HL-60/S4 treated with retinoic acid at 250 ng/mL for 4 days and 3 days (cell line): Measurements from ENCODE around the gene TSPEAR.
"Not testable (repeated sequence)": the region's sequence is repeated elsewhere in the genome, so short reads cannot be mapped to it uniquely, and the experiment has no call there.

Experiments used
- in situ Hi-C: fragments of 300-500 bp; cut with MboI; formaldehyde crosslinking; loops from 2 replicates; pipeline ENCODE4 v1.7.0; 2022; ENCODE audit warnings: low sequenced_read_pairs

The TSPEAR gene

GRCh38 chr21:44593598-44594405 is 117.6 kb downstream of the TSPEAR start:
- in situ Hi-C loops, result no loop called here

- in situ Hi-C loops, result no loop called here
Measured at GRCh38 chr21:44592446-44593311, 118.7 kb downstream of the TSPEAR start, which contains the start of gene KRTAP10-6. KRTAP10-6 (minus strand) TSS chr21:44592505; CDS start chr21:44592484, 21 bp downstream.

- in situ Hi-C loops, result not testable (repeated sequence)
Measured at GRCh38 chr21:44591801-44592130, 119.6 kb downstream of the TSPEAR start.

GRCh38 chr21:44590897-44591800 is 120.2 kb downstream of the TSPEAR start:
- in situ Hi-C loops, result not testable (repeated sequence)

- in situ Hi-C loops, result no loop called here
Measured at GRCh38 chr21:44590311-44590721, 121.1 kb downstream of the TSPEAR start.

DNA sequence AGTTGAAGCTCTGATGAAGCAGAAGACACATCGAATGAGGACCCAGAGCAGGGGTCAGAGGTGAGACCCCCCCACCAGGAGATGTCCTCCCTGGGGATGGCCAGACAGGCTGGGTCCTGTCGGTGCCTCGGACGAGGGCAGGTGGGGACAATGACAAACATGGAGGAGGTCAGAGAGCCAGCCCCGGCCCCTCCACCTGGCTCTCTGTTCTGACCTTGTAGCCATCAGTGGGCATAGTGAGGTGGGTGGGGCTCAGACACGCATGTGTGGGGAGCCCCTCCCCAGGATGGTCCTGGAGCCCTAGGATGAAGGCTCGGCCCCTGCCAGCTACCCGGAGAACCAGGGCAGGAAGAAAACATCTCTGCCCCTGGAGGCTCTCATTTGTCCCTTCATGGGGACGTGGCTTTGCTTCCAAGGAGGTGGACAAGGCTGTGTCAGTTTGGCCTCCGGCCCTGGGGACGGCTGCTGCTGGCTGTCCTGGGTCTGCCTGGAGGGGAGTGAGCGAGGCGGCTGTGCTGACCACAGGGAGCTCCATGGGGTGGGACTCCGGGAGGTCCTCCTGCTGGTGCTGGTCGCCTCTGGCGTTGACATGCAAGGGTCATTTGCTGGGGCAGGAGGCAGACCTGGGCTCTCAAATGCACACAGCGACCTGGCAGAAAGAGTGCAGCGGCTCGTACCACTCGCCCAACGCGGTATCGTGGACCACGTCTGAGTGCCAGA is 121.6 kb downstream of the TSPEAR start:
- in situ Hi-C loops, result no loop called here

GRCh38 chr21:44589094-44589493 is 122.3 kb downstream of the TSPEAR start:
- in situ Hi-C loops, result no loop called here

GRCh38 chr21:44585892-44586291 is 125.5 kb downstream of the TSPEAR start:
- in situ Hi-C loops, result no loop called here

DNA sequence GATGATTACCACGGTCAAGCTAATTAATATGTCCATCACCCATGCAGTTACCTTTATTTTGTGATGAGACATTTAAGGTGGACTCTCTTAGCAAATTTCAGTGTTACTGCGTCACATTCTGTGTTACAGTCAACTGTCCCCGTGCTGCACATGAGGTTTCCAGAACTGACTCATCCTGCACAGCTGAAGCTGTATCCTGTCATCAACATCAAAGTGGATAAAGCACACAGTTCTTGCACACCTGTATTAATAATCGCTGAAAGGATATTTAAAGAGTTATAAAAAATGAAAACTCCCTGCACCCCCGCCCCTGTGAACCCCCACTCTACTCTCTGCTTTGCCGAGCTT is 127.6 kb downstream of the TSPEAR start:
- in situ Hi-C loops, result no loop called here

GRCh38 chr21:44583089-44583799 is 128.1 kb downstream of the TSPEAR start:
- in situ Hi-C loops, result no loop called here

DNA sequence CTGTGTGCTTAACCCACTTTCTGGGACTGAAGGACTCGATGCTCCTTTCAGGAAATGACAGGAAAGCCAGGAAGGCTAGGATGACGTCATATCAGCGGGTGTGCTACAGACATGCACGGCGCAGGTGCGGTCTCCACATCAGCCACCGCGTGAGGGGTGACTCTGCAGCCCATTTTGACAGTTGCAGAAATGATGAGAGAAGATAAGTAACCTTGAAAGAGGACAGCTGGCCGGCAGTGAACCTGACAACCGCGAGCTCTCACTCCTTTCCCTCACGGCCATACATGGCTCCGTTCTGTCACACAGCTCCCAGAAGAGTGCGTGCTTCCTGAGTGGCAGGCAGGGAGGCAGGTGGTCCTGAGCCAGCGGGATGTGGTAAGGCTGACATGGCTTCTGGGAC is 129.3 kb downstream of the TSPEAR start:
- in situ Hi-C loops, result no loop called here

GRCh38 chr21:44581158-44581557 is 130.2 kb downstream of the TSPEAR start:
- in situ Hi-C loops, result no loop called here

DNA sequence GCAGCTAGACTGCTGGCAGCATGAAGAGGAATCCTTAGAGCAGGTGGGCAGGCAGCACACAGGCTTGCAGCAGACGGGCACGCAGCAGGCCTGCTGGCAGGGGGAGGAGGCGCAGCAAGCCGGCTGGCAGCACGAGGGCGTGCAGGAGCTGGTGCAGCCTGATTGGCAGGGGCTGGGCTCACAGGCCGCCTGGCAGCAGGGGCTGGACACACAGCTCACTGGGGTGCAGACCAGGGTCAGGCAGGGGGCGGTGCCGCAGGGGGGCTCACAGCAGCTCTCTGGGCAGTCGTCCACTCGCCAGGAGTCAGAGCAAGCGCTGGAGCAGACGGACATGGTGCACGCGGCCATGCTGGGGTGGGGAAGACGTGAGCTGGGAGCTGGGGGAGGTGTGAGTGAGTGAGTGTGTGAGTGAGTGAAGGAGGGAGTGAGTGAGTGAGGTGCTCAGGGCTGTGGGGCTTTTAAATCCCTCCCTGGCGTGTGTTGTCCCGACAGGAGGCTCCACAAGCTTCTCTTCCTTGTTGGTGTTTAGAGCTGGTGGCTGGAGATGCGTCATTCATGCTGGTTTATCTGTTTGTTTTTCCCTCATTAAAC is 131.0 kb downstream of the TSPEAR start, which contains the start of gene KRTAP10-5:
TSS of gene KRTAP10-5 (minus strand) at position 374 of the 591 bp plus-strand sequence. CDS start at position 348, 26 bp downstream.
- in situ Hi-C loops, result not testable (repeated sequence)

- in situ Hi-C loops, result no loop called here
Measured at GRCh38 chr21:44579833-44580144, 131.6 kb downstream of the TSPEAR start.

- in situ Hi-C loops, result no loop called here
Measured at GRCh38 chr21:44579056-44579832, 132.1 kb downstream of the TSPEAR start.

GRCh38 chr21:44578371-44579055 is 132.9 kb downstream of the TSPEAR start:
- in situ Hi-C loops, result no loop called here

GRCh38 chr21:44576025-44576420 is 135.3 kb downstream of the TSPEAR start:
- in situ Hi-C loops, result no loop called here
